ENCODE measurements around the gene TP53. TPM values are rescaled to one million over a fixed set of nuclear protein-coding genes. Genes with fewer than 3 reads are reported as not detected.

TP53 gene
- total RNA-seq, 1 experiment from 2014 or later, result 129 TPM

DNA sequence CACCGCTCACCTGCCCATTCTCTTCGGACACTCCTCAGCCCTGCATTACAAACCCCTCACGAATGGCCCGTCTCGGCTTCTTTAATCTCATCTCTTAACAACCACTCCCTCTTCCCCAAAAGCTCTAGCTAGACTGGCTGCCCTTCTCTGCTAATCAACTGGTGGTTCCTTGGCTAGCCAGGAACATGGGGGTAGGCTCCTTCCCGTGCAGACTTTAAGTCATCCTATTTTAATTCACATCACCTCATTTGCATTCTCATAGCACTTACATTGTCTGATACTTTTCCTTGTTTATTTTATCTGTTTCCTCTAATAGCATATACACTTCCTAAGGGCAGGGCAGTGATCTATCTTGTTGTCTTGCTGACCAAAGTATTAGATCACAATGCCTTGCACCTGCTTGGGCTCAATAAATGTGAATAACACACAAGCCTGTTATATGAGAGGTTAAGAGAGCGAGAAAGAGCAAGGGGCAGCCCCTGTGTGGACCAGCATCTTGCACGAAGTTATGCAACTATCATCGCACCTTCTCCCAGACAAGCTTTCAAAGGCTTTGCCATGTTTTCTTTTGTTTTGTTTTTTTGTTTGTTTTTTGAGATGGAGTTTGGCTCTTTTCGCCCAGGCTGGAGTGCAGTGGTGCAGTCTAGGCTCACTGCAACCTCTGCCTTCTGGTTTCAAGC lies 9.8 kb downstream of the TP53 start:
- intact Hi-C loops (cut with micrococcal nuclease; ENCODE audit: unreplicated experiment), result no loop called here
- in situ Hi-C loops (cut with HindIII; ENCODE audit: low pct_unique_long_range_greater_than_20kb, low sequenced_read_pairs), result no loop called here
- BruUV-seq (replicated peaks), result TSS peak; percentile 32
- DNase-seq (ENCODE audit: low read depth, low spot score) (no peak), ATAC-seq (no peak)
- Histone ChIP-seq H3K4me1 (ENCODE audit: control insufficient read depth, insufficient read depth, low read length) (no peaks in the 10 kb centered on the region), H3K36me3 (ENCODE audit: control insufficient read depth, insufficient read depth, low read length) (0 out of 2 replicates have a peak, but pooled peaks cover 2% of the 10 kb centered on the region), H3K27me3 (ENCODE audit: control insufficient read depth, insufficient read depth, low read length) (no peaks in the 10 kb centered on the region), H3K4me3 (ENCODE audit: low read depth in 2 of 2, low read length in 2 of 2) (no peak overlapping the region), H3K9me3 (ENCODE audit: control insufficient read depth, insufficient read depth, low read depth, low read length) (no peaks in the 10 kb centered on the region), H3K27ac (ENCODE audit: low read length) (no peak overlapping the region)
- TF ChIP-seq, protein P1, sequence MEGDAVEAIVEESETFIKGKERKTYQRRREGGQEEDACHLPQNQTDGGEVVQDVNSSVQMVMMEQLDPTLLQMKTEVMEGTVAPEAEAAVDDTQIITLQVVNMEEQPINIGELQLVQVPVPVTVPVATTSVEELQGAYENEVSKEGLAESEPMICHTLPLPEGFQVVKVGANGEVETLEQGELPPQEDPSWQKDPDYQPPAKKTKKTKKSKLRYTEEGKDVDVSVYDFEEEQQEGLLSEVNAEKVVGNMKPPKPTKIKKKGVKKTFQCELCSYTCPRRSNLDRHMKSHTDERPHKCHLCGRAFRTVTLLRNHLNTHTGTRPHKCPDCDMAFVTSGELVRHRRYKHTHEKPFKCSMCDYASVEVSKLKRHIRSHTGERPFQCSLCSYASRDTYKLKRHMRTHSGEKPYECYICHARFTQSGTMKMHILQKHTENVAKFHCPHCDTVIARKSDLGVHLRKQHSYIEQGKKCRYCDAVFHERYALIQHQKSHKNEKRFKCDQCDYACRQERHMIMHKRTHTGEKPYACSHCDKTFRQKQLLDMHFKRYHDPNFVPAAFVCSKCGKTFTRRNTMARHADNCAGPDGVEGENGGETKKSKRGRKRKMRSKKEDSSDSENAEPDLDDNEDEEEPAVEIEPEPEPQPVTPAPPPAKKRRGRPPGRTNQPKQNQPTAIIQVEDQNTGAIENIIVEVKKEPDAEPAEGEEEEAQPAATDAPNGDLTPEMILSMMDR (IDR thresholded peaks at IDR 0.05), result no peak
- TF ChIP-seq TCF7L2 (IDR thresholded peaks at IDR 0.05; ENCODE audit: low read depth, low read length) (no peak), SIN3A (IDR thresholded peaks at IDR 0.05; ENCODE audit: borderline replicate concordance, insufficient read depth, low read depth, low read length) (no peak), POLR2AphosphoS5 (IDR thresholded peaks at IDR 0.05; ENCODE audit: low read depth, low read length) (no peak)
- TF ChIP-seq, protein P2, sequence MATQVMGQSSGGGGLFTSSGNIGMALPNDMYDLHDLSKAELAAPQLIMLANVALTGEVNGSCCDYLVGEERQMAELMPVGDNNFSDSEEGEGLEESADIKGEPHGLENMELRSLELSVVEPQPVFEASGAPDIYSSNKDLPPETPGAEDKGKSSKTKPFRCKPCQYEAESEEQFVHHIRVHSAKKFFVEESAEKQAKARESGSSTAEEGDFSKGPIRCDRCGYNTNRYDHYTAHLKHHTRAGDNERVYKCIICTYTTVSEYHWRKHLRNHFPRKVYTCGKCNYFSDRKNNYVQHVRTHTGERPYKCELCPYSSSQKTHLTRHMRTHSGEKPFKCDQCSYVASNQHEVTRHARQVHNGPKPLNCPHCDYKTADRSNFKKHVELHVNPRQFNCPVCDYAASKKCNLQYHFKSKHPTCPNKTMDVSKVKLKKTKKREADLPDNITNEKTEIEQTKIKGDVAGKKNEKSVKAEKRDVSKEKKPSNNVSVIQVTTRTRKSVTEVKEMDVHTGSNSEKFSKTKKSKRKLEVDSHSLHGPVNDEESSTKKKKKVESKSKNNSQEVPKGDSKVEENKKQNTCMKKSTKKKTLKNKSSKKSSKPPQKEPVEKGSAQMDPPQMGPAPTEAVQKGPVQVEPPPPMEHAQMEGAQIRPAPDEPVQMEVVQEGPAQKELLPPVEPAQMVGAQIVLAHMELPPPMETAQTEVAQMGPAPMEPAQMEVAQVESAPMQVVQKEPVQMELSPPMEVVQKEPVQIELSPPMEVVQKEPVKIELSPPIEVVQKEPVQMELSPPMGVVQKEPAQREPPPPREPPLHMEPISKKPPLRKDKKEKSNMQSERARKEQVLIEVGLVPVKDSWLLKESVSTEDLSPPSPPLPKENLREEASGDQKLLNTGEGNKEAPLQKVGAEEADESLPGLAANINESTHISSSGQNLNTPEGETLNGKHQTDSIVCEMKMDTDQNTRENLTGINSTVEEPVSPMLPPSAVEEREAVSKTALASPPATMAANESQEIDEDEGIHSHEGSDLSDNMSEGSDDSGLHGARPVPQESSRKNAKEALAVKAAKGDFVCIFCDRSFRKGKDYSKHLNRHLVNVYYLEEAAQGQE (IDR thresholded peaks at IDR 0.05; ENCODE audit: insufficient read depth in 1 of 2, low read depth in 2 of 2, low read length in 1 of 2), result no peak
- POLR2A ChIA-PET, result no interaction called here
- CTCF ChIA-PET, result interaction anchor here (0.5 kb wide), 1 partner anchor 8 kb away, joined by 4 read pairs; no protein-coding TSS in a partner anchor

DNA sequence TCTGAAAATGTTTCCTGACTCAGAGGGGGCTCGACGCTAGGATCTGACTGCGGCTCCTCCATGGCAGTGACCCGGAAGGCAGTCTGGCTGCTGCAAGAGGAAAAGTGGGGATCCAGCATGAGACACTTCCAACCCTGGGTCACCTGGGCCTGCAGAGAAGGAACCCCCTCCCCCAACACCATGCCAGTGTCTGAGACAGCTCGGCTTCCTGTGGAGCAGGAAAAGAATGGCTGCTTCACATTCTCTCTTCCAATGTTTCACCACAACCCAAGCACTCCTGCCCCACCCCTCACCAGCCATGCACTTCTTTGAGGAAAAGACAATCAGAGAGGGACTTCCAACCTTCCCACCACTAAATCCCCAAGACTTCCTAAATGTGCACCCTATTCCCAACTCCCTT lies 10.8 kb downstream of the TP53 start:
- TF ChIP-seq, protein P2 (IDR thresholded peaks at IDR 0.05; ENCODE audit: insufficient read depth in 1 of 2, low read depth in 2 of 2, low read length in 1 of 2), result no peak
- no peak for TF ChIP-seq SIN3A (IDR thresholded peaks at IDR 0.05; ENCODE audit: borderline replicate concordance, insufficient read depth, low read depth, low read length)
- intact Hi-C loops (cut with micrococcal nuclease; ENCODE audit: unreplicated experiment), result no loop called here
- Histone ChIP-seq H3K27ac (ENCODE audit: low read length) (no peak overlapping the region), H3K36me3 (ENCODE audit: control insufficient read depth, insufficient read depth, low read length) (0 out of 2 replicates have a peak, but pooled peaks cover 5% of the 10 kb centered on the region), H3K4me3 (ENCODE audit: low read depth in 2 of 2, low read length in 2 of 2) (no peak overlapping the region), H3K27me3 (ENCODE audit: control insufficient read depth, insufficient read depth, low read length) (no peaks in the 10 kb centered on the region), H3K4me1 (ENCODE audit: control insufficient read depth, insufficient read depth, low read length) (no peaks in the 10 kb centered on the region), H3K9me3 (ENCODE audit: control insufficient read depth, insufficient read depth, low read depth, low read length) (no peaks in the 10 kb centered on the region)
- ChIA-PET POLR2A (no interaction called here), CTCF (interaction anchor here (0.5 kb wide), 1 partner anchor 9 kb away, joined by 4 read pairs; no protein-coding TSS in a partner anchor)
- no TSS peak for BruUV-seq (replicated peaks)
- in situ Hi-C loops (cut with HindIII; ENCODE audit: low pct_unique_long_range_greater_than_20kb, low sequenced_read_pairs), result no loop called here
- DNase-seq (ENCODE audit: low read depth, low spot score) (no peak), ATAC-seq (no peak)
